HepG2 (cell line): ENCODE measurements around the gene TCERG1L. TPM values are rescaled to one million over a fixed set of nuclear protein-coding genes. Genes with fewer than 3 reads are reported as not detected.
A peak's percentile ranks its signal among the peaks of the same experiment; 100 is the strongest.

Experiments used
- ATAC-seq: fragments of 200-7000 bp; cut with Tn5 transposase; 3 replicates; pipeline ENCODE4 v1.9.1; 2020; ENCODE audit warnings: mild to moderate bottlenecking, moderate library complexity
- BruUV-seq: library from RNA; stranded (reverse); fragments of 400-500 nt; replicated peaks from 2 replicates; lab custom pipeline; 2021; lab: Mats Ljungman, UMichigan
- CTCF ChIA-PET: fragments of 300-600 bp; formaldehyde crosslinking; extraction: SDS; loops from one replicate; lab custom pipeline; 2021; ENCODE audit warnings: low total read pairs, inconsistent platforms, low intra/inter-chr PET ratio; lab: Yijun Ruan, JAX
- POLR2A ChIA-PET: fragments of 350-600 bp; sonication (Branson Sonifier 250); formaldehyde crosslinking; loops from one replicate; lab custom pipeline; 2020; ENCODE audit warnings: antibody characterized with exemption, inconsistent platforms; lab: Yijun Ruan, JAX
- DNase-seq: peaks from one replicate; pipeline ENCODE4 v3.0.0-alpha.2; 2015; ENCODE audit warnings: low spot score
- FAIRE-seq: peaks from 3 replicates; lab custom pipeline; 2011; peaks lifted over from hg19 to GRCh38; lab: Jason Lieb, UNC
- H2AFZ ChIP-seq: one replicate; pipeline ENCODE4 v1.6.1; 2011; ENCODE audit warnings: low read length, inconsistent platforms
- H3K27ac ChIP-seq: fragments of 300-600 bp; 3 replicates; pipeline ENCODE4 v1.8.0; 2011; ENCODE audit warnings: mixed run types, mild to moderate bottlenecking, mixed read lengths, low read length, inconsistent platforms; ENCODE audit not compliant: insufficient read depth; ENCODE audit errors: extremely low read length
- H3K27me3 ChIP-seq, 2 experiments: fragments of 200-600 bp in 1 of 2; 2 replicates in 1 of 2; 3 replicates in 1 of 2; pipeline versions ENCODE4 v1.6.0 to v1.8.0; 2011; ENCODE audit warnings: low read length in 2 of 2, mild to moderate bottlenecking in 2 of 2, moderate library complexity in 2 of 2, inconsistent platforms in 1 of 2; ENCODE audit not compliant: insufficient read depth in 2 of 2, control insufficient read depth in 1 of 2
- H3K36me3 ChIP-seq, 2 experiments: fragments of 200-600 bp in 1 of 2; replicated peaks in 1 of 2; 2 replicates in 1 of 2; 3 replicates in 1 of 2; pipeline versions ENCODE4 v1.5.1 to v1.8.0; 2011; ENCODE audit warnings: low read length in 2 of 2, inconsistent platforms in 1 of 2; ENCODE audit not compliant: insufficient read depth in 2 of 2, control insufficient read depth in 1 of 2
- H3K4me1 ChIP-seq: 2 replicates; pipeline ENCODE4 v1.5.1; 2012; ENCODE audit warnings: low read length, inconsistent platforms; ENCODE audit not compliant: insufficient read depth
- H3K4me2 ChIP-seq: 2 replicates; pipeline ENCODE4 v1.6.0; 2011; ENCODE audit warnings: low read depth, low read length, inconsistent platforms
- H3K4me3 ChIP-seq, 3 experiments: fragments of 200-600 bp in 1 of 3; sonication (generic), shearing (Covaris generic) in 1 of 3; replicated peaks in 1 of 3; 2 replicates each; pipeline ENCODE4 v1.5.1; 2011 to 2016; ENCODE audit warnings: low read length in 3 of 3, inconsistent platforms in 2 of 3, low read depth in 2 of 3, mild to moderate bottlenecking in 2 of 3, control low read depth in 1 of 3, mixed read lengths in 1 of 3; ENCODE audit not compliant: insufficient read depth in 1 of 3
- H3K79me2 ChIP-seq: one replicate; pipeline ENCODE4 v1.6.1; 2011; ENCODE audit warnings: low read length, inconsistent platforms; ENCODE audit not compliant: insufficient read depth
- H3K9ac ChIP-seq: 2 replicates; pipeline ENCODE4 v1.6.0; 2011; ENCODE audit warnings: mild to moderate bottlenecking, low read depth, low read length, inconsistent platforms; ENCODE audit not compliant: insufficient read depth
- H3K9me3 ChIP-seq: 2 replicates; pipeline ENCODE4 v1.5.1; 2012; ENCODE audit warnings: mild to moderate bottlenecking, low read length
- H4K20me1 ChIP-seq: 2 replicates; pipeline ENCODE4 v1.6.0; 2011; ENCODE audit warnings: inconsistent platforms, mild to moderate bottlenecking, low read length, moderate library complexity; ENCODE audit not compliant: insufficient read depth
- ATF7-NPFF ChIP-seq: sonication (generic); formaldehyde crosslinking; IDR thresholded peaks from 2 replicates; pipeline ENCODE4 v1.8.1; 2023; ENCODE audit warnings: mild to moderate bottlenecking, low read depth, missing genetic modification reagents, moderate library complexity
- GLI4 ChIP-seq: sonication (generic); formaldehyde crosslinking; IDR thresholded peaks from 2 replicates; pipeline ENCODE4 v1.5.1; 2020; ENCODE audit warnings: missing genetic modification reagents, mild to moderate bottlenecking, moderate library complexity, borderline replicate concordance
- KAT2B ChIP-seq: fragments of 150-350 bp; IDR thresholded peaks from 2 replicates; pipeline ENCODE4 v1.6.1; 2014; ENCODE audit warnings: low read depth, low read length, borderline replicate concordance
- NR2F6 ChIP-seq, 2 experiments: IDR thresholded peaks; 2 replicates each; pipeline ENCODE4 v1.6.1; 2016; ENCODE audit warnings: antibody characterized with exemption in 1 of 2, mild to moderate bottlenecking in 1 of 2
- ZFP36 ChIP-seq: fragments of 150-350 bp; IDR thresholded peaks from 2 replicates; pipeline ENCODE4 v1.6.1; 2018; ENCODE audit warnings: borderline replicate concordance, low read length, low read depth; ENCODE audit not compliant: partially characterized antibody
- ZFP41 ChIP-seq: sonication (generic); formaldehyde crosslinking; IDR thresholded peaks from 2 replicates; pipeline ENCODE4 v1.4.0; 2020; ENCODE audit warnings: mild to moderate bottlenecking, missing genetic modification reagents, borderline replicate concordance
- ZNF253 ChIP-seq: sonication (generic); formaldehyde crosslinking; IDR thresholded peaks from 2 replicates; pipeline ENCODE4 v1.8.0; 2022; ENCODE audit warnings: mild to moderate bottlenecking, missing genetic modification reagents, borderline replicate concordance
- ZNF34 ChIP-seq: sonication (generic); formaldehyde crosslinking; IDR thresholded peaks from 2 replicates; pipeline ENCODE4 v1.4.0; 2020; ENCODE audit warnings: mild to moderate bottlenecking, missing genetic modification reagents, borderline replicate concordance
- ZNF709 ChIP-seq: sonication (generic); formaldehyde crosslinking; IDR thresholded peaks from 2 replicates; pipeline ENCODE4 v1.5.0; 2020; ENCODE audit warnings: mild to moderate bottlenecking, missing genetic modification reagents
- WGBS: methylation state at CpG from one replicate; pipeline ENCODE4 v1.1.6; 2017; ENCODE audit warnings: low lambda C conversion rate; 5-methylcytosine and 5-hydroxymethylcytosine counted together
- in situ Hi-C: cut with HindIII; loops from 2 replicates; pipeline ENCODE4 v1.10.0; 2017; ENCODE audit warnings: low pct_unique_long_range_greater_than_20kb; ENCODE audit not compliant: extremely low pct_ligation_motif_present
- intact Hi-C: fragments of 100-400 bp; cut with micrococcal nuclease; formaldehyde crosslinking; loops from one replicate; pipeline ENCODE4 v1.10.0; 2022; ENCODE audit not compliant: unreplicated experiment
- polyA plus RNA-seq, 8 experiments: library from polyadenylated mRNA; depleted of rRNA in 3 of 8; stranded (reverse) in 7 of 8; unstranded in 1 of 8; fragments of >200 nt; fragmentation: Illumina TruSeq in 4 of 8; extraction: Trizol in 4 of 8; gene quantifications; 2 replicates each; pipeline versions ENCODE4 v1.2.1 to v1.2.3, GENCODE V29; 2011 to 2016; ENCODE audit warnings: low read depth in 4 of 8, missing spikeins in 1 of 8, mixed read lengths in 1 of 8; ENCODE audit not compliant: insufficient read depth in 1 of 8
- total RNA-seq, 5 experiments: library from RNA; depleted of rRNA; stranded (reverse); fragments of >200 nt; fragmentation: Illumina TruSeq; extraction: Trizol; gene quantifications; 2 replicates each; pipeline ENCODE4 v1.2.3, GENCODE V29; 2016; ENCODE audit warnings: low read depth in 1 of 5
- TF ChIP-seq, protein P1 (sequence below): sonication (generic); formaldehyde crosslinking; IDR thresholded peaks from 2 replicates; pipeline ENCODE4 v1.5.0; 2020; ENCODE audit warnings: missing genetic modification reagents

TCERG1L gene
- total and polyA plus RNA-seq, 2 of the 13 experiments (the other 11 are each of a cell fraction or from before 2014, with no cell fraction given), result not detected

DNA sequence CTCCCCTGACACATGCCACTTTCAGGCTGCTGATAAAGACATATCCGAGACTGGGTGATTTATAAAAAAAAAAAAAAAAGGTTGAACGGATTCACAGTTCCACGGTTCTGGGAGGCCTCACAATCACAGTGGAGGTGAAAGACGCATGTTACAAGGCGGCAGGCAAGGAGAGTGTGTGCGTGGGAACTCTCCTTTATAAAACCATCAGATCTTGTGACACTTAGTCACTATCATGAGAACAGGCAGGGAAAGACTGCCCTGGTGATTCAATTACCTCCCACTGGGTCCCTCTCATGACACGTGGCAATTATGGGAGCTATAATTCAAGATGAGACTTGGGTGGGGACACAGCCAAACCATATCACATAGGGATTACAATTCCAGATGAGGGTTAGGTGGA lies 181.5 kb downstream of the TCERG1L start:
- DNase-seq, result no peak
- Histone ChIP-seq H3K27me3 (peaks cover 7 to 74% of the 10 kb centered on the region in 2 experiments), H3K9ac (no peak overlapping the region), H3K27ac (no peak overlapping the region), H3K9me3 (no peaks in the 10 kb centered on the region), H3K79me2 (no peaks in the 10 kb centered on the region), H2AFZ (no peak overlapping the region), H4K20me1 (no peaks in the 10 kb centered on the region), H3K4me1 (no peaks in the 10 kb centered on the region), H3K36me3 (no peaks in the 10 kb centered on the region), H3K4me2 (no peak overlapping the region), H3K4me3 (no peak overlapping the region)
- ChIA-PET POLR2A (no interaction called here), CTCF (no interaction called here)
- BruUV-seq, result no TSS peak
- ATAC-seq, result no peak
- TF ChIP-seq ZFP41 (CRISPR knock-in tag) (no peak), ATF7-NPFF (CRISPR knock-in tag) (no peak), ZFP36 (no peak), KAT2B (no peak), GLI4 (CRISPR knock-in tag) (no peak), ZNF253 (CRISPR knock-in tag) (no peak), ZNF34 (CRISPR knock-in tag) (no peak)
- no peak for FAIRE-seq
- in situ Hi-C loops, result no loop called here
- intact Hi-C loops, result no loop called here
- WGBS, result 43% methylated on average over 6 of the region's 7 CpGs

DNA sequence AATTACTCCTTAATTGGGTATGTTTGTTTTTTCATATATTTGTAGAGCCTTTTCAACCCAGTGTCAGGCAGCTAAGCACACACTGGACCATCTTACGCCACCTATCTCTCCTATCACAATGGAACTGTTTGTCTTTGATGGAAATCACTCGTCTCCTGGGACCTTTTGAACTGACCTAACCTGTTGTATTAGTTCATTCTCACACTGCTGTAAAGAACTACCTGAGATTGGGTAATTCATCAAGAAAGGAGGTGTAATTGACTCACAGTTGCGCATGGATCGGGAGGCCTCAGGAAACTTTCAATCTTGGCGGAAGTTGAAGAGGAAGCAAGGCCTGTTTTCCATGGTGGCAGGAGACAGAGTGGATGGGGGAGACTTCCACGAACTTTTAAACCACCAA lies 182.0 kb downstream of the TCERG1L start:
- TF ChIP-seq ZNF709, result no peak
- 0 out of 2 replicates have a peak, but pooled peaks have one; percentile 16 for TF ChIP-seq NR2F6 (IDR thresholded peaks at IDR 0.05)
- TF ChIP-seq NR2F6 (CRISPR knock-in tag; IDR thresholded peaks at IDR 0.05), result no peak
- TF ChIP-seq, protein P1, sequence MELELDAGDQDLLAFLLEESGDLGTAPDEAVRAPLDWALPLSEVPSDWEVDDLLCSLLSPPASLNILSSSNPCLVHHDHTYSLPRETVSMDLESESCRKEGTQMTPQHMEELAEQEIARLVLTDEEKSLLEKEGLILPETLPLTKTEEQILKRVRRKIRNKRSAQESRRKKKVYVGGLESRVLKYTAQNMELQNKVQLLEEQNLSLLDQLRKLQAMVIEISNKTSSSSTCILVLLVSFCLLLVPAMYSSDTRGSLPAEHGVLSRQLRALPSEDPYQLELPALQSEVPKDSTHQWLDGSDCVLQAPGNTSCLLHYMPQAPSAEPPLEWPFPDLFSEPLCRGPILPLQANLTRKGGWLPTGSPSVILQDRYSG, result no peak
- TF ChIP-seq, all 625 proteins: peak for 1

More for the DNA sequence above, 182.0 kb downstream of the TCERG1L start:
- Histone ChIP-seq H4K20me1 (no peaks in the 10 kb centered on the region), H3K79me2 (no peaks in the 10 kb centered on the region), H3K27me3 (peaks cover 7 to 70% of the 10 kb centered on the region in 2 experiments), H2AFZ (no peak overlapping the region), H3K4me1 (no peaks in the 10 kb centered on the region), H3K4me3 (no peak overlapping the region), H3K9me3 (no peaks in the 10 kb centered on the region), H3K36me3 (no peaks in the 10 kb centered on the region), H3K4me2 (no peak overlapping the region), H3K27ac (no peak overlapping the region), H3K9ac (no peak overlapping the region)
- in situ Hi-C loops, result no loop called here
- ChIA-PET POLR2A (no interaction called here), CTCF (no interaction called here)
- ATAC-seq (no peak), DNase-seq (no peak), FAIRE-seq (no peak)
- BruUV-seq, result no TSS peak
- 4% methylated on average over 6 of the region's 6 CpGs for WGBS
- intact Hi-C loops, result no loop called here
